Measurements from ENCODE around the gene MFSD8.
"Not testable (repeated sequence)": the region's sequence is repeated elsewhere in the genome, so short reads cannot be mapped to it uniquely, and the experiment has no call there.

Gene MFSD8

DNA sequence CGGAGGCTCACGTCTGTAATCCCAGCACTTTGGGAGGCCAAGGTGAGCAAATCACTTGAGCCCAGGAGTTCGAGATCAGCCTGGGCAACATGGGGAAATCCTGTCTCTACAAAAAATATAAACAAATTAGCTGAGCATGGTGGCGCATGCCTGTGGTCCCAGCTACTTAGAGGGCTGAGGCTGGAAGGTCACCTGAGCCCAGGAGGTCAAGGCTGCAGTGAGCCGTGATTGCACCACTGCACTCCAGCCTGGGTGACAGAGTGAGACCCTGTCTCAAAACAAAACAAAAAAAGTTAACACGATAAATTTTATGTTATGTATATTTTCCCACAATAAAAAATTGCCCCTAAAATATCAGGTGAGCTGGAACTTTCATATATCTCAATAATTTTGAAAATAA lies 33.1 kb downstream of the MFSD8 start:
- not testable (repeated sequence) for DNase-seq

GRCh38 chr4:127930175-127930574 lies 34.8 kb downstream of the MFSD8 start:
- no peak for DNase-seq

GRCh38 chr4:127925720-127926119 lies 39.3 kb downstream of the MFSD8 start:
- not testable (repeated sequence) for DNase-seq

DNA sequence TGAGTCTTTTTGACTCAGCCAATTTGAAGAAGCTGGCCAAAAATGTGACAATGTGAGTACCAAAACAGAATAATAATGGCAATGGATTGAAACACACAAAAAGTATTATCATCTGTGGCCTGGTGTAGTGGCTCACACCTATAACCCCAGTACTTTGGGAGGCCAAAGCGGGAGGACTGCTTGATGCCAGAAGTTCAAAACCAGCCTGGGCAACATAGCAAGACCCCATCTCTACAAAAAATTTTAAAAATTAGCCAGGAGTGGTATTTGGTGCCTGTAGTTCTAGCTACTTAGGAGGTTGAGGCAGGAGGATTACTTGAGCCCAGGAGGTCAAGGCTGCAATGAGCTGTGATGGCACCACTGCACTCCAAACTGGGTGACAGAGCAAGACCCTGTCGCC lies 42.7 kb downstream of the MFSD8 start:
- no peak for DNase-seq

GRCh38 chr4:127920521-127920920 lies 44.5 kb downstream of the MFSD8 start:
- no peak for DNase-seq

GRCh38 chr4:127917151-127917550 lies 47.8 kb downstream of the MFSD8 start:
- DNase-seq, result no peak

- DNase-seq, result no peak
Measured at GRCh38 chr4:127916512-127916911, 48.5 kb downstream of the MFSD8 start.

DNA sequence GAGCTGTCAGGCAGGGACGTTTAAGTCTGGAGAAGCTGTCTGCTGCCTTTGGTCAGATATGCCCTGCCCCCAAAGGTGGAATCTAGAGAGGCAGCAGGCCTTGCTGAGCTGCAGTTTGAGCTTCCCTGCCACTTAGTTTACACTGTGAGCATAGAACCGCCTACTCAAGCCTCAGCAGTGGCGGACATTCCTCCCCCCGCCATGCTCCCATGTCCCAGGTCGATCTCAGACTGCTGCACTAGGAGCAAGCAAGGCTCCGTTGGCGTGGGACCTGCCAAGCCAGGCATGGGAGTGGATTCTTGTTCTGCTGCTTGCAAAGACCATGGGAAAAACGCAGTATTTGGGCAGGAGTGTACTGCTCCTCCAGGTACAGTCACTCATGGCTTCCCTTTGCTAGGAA lies 59.9 kb downstream of the MFSD8 start:
- DNase-seq, result no peak

- DNase-seq, result not testable (repeated sequence)
Measured at GRCh38 chr4:127899682-127900081, 65.3 kb downstream of the MFSD8 start.

DNA sequence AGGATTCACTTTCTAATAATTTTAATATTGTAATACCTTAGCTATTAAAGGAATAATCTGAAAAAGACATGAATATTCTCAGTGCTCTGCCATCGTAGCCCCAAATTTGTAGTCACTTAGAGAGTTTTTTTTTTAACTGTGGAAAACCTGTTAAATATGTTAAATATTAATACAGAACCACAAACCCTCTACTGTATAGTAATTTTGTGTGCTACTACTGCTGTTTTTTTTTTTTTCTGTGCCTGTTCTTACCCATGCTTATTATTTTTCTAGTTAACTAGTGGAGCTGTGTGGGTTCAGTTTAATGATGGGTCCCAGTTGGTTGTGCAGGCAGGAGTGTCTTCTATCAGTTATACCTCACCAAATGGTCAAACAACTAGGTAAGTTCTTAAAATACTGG lies 68.4 kb downstream of the MFSD8 start:
- DNase-seq, result no peak

DNA sequence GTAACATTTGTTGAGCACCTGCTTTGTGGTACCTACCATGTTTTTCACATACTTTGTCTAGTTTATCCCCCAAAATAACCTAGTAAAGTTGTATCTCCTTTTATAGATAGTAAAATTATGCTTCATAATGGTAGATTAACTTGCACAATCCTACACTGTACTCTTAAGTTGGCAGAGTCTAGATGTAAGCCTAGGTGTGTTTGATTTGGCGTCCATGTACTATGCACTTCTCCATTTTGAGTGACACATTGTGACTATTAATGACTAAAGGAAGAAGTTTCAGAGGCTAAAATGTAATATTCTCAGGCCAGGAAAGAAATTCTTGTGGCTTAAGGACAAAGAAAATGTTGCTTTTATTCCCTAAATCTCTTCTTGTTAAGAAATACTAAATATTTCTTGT lies 68.9 kb downstream of the MFSD8 start:
- DNase-seq, result no peak

DNA sequence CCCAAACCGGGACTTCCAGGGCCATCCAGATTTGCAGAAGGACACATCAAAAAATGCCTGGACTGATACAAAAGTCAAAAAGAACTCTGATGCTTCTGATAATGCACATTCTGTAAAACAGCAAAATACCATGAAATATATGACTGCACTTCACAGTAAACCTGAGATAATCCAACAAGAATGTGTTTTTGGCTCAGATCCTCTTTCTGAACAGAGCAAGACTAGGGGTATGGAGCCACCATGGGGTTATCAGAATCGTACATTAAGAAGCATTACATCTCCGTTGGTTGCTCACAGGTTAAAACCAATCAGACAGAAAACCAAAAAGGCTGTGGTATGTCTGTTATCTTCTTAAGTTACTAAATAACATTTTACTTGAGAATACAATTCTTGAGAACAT lies 75.1 kb downstream of the MFSD8 start:
- DNase-seq, result no peak

DNA sequence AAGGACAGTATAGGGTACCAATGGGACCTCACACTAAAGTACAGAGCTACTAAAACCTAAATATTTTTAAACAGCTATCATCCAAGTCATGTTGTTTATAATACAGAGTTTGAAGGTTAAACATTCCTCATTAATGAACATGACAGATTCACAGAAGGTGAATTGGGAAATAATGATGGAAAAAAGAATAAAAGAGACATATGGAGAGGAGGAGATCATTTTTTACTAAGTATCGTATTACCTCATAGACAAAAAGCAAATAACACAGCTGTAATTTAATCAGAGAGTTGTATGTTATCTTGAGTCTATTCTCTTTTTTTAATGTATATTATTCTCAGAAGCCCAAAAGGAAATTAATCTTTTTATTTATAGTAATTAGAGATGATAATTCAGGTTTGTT lies 76.4 kb downstream of the MFSD8 start:
- no peak for DNase-seq

DNA sequence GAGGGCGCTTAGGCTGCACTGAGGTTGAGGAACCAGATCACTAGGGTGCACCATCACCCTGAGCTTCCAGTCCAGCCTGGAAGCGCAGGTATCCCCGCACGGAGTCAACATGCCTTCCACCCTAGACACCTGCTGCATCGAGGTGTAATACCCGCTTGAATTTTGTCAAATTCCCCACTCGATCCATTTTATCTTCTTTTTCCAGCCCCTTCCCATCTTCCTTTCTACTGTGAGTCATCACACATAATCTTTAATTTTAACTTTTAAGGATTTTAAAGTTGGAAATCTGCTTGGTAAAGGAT lies 83.5 kb downstream of the MFSD8 start:
- no peak for DNase-seq

DNA sequence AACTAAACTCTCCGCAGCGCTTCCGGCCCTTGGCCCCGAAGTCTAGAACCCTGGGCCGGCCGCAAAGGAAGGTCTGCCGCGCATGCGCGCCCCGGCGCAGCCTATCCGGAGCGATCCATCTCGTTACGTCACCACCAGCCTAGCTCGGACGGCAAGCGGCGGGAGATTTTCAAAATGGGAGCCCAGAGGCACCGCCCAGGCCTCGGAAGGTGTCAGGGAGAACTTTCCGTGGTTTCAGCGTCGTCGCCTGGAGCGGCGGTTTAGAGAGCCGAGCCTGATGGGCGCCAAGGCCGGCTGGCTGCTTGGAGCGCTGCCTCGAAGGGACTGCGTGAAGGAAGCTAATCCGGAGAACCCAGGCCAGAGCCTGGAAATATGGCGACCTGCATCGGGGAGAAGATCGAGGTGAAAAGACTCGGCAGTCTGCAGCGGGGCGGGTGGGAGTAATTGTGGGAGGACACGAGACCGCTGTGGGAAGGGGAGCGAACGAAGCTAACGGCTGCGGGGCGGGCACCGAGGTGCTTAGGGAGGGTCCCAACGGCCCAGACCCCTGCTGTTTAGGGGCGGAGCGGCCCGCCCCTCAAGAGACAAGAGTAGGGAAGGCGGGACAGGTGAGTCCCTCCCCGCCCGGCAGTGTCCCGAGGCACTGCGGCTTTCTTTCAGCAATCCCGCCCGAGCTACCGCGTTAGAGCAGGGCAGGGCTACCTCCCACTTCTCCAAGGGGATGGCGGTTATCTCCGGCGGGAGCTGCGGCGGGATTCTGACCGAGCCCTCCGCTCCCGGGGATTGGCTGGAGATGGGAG lies 84.0 kb downstream of the MFSD8 start, which contains the start of gene PLK4:
PLK4 (plus strand) TSS at position 131 of the 800 bp plus-strand sequence; CDS start at position 373, 242 bp downstream.
- peak; percentile 97 for DNase-seq

DNA sequence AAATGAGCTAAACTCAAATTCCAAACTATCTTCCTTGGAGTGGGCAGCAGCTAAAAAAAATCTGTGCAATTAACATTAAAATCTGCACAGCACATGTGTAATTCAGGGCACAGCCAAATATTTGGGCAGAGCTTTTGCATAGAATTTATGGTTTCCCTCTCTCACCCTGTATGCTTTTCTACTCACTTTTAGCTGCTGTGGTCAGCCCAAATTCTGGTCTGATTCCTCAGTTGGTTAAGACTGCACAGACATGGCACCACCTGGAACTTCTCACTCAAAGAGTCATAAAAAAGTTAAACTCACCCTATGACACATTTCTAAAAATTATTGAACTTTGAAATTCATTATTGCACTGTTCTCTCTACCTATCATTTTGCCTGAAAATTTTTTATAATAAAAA lies 89.2 kb downstream of the MFSD8 start:
- no peak for DNase-seq

GRCh38 chr4:127870688-127871087 lies 94.3 kb downstream of the MFSD8 start:
- no peak for DNase-seq

DNA sequence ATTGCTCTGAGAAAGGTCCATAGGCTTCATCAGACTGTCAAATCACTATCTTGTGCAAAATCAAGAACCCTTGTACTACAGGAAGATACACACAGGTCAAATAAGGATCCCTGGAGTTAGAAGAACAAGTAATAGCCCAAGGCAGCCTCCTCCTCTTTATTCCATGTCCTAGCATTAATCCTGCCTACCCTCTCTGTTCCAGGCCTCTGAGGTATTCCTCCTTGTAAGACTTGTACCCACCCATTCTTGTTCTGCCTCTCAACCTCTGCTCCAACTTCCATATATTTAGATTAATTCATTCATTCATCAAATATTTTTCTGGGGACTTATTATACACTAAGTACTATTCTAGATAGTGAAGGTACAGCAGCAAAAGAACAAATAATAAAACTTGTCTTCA lies 94.7 kb downstream of the MFSD8 start:
- DNase-seq, result no peak

GRCh38 chr4:127868196-127868595 lies 96.8 kb downstream of the MFSD8 start:
- DNase-seq, result no peak

Data from left hindlimb (tissue), 1 donor.